Ecto neural progenitor cell (in vitro differentiated cells): ENCODE data around the gene C1orf21.

Source experiments
- DNase-seq: peaks from one replicate; pipeline ENCODE4 v3.0.0-alpha.2; 2018; ENCODE audit warnings: low spot score

Gene C1orf21

DNA sequence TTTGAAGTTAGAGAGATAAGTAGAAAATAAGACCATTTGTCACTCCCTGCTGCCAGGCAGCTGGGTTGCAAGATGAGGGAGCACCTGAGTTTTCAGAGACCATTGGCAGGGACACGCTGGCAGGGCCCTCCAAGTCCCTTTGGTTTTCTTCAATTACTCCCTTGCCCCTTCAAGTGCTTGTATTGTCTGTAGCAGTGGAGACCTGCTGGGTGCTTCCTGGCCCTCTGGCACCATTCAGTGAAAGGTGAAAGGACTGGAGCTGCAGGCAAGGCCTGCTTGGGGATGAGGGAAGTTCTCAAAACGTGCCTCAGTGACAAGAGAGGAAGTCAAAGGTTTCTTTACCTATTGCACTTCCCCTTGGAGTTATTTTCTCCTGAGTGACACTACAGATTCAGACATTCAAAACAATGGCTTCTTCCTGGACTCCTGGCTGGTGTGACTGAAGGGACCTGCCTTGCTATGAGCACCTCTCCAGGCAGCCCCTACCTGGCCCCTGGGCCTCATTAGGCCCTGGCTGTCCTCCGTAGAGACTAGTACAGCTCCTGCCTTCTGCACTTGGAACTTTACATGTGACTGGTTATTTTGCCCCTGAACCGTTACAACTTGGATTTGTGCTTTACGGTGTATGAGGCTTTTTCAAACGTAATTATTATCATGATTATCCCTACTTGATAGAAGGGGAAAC lies 100.1 kb downstream of the C1orf21 start:
- no peak for DNase-seq

DNA sequence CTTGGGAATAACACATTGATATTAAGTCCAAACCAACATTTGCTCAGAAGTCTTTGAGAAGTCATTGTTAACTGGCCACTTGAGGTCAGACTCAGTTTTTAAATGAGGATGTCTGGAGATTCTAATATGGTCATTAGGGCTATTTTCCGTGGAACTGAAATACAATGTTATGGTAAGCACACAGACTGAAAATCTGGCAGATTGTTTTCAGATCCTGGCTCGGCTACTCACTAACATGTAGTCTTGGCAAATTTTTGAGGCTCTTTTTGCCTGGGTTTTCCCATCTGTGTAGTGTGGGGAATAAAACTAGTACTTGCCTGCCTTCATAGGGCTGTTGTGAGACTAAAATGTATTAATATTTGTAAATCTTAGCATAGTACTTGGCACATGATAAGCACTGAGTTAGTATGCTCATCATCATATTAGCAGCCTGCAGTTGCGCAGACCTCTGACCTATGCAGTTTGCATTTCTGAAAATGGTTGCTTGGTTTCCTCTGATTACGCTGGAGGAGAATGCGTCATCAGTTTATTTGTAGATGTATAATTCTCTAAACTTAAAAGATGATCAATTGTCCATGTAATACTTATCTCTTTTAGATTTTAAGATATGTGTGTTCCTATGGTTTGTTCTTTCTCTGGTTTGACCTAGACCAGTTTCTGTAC lies 100.8 kb downstream of the C1orf21 start:
- DNase-seq: no peak

DNA sequence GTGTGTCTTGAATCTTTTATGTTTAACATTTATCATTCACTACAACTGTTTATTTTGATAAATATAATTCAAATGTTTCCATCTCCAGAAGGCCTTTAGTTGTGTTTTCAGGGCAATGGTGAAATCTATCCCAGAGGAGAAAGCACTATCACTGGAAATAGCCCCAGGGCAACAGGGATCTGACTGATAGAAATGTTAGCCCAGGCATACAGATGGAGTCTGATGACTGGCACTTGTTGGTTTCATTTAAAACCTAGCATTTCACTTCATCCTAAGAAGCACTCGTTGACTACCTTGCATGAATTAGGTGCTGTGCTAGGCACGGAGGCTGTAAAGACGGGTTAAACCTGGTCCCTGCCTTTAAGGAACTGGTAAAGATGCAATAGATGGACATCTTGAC lies 103.1 kb downstream of the C1orf21 start:
- no peak for DNase-seq

DNA sequence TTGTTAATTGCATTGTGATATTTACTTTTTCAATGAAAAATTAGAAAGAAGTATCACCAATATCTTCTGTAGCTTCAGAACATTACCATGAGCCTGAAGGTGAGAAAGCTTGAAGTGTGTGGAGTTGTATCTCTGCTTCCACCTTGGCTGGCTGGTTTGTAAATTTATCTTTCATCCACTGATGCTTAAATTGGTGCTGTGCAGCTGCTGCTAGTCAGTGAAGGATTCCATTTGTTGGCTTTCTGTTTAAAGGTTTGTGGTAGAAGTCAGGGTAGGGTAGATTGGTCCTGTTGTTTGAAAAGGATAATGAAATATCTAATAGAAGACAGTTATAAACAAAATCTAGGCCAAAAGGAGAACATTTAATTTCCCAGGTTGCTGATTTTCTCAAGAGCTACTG lies 105.7 kb downstream of the C1orf21 start:
- DNase-seq: no peak

DNA sequence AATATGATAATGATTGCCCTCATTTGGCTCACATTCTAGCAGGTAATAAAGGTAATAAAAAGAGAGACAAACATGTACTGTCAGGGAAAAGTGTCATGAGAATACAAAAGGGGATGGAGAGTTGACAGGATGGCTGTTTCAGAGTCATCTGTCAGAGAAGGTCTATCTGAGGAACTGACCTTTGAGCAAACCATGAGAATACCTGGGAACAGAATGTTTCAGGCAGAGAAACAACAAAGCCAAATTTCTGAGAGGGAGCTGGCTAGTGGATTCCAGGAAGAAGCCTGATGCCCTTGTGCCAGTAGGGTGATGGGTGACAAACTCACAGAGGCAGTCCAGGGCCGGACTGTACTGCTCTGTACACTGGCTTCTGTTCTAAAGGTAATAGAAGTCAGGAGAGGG lies 107.2 kb downstream of the C1orf21 start:
- no peak for DNase-seq

DNA sequence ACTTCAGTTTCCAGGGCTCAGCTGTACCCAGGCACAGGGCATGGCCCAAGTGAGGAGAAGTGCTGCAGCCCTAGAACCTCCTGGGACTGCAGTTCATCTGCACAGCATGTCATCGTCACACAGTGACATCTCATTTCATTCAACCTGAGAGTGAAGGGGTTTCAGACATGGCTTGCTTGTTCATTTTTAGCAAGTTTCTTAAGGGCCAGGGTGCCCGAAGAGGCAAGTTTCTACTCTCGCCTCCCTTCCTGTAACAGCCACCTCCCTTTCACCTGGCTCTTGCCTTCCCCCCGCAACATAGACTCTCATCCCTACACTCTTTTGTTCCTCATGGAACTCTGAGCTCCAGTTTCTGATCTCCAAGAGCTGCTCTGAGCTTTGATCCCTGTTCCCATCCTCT lies 108.1 kb downstream of the C1orf21 start:
- no peak for DNase-seq

DNA sequence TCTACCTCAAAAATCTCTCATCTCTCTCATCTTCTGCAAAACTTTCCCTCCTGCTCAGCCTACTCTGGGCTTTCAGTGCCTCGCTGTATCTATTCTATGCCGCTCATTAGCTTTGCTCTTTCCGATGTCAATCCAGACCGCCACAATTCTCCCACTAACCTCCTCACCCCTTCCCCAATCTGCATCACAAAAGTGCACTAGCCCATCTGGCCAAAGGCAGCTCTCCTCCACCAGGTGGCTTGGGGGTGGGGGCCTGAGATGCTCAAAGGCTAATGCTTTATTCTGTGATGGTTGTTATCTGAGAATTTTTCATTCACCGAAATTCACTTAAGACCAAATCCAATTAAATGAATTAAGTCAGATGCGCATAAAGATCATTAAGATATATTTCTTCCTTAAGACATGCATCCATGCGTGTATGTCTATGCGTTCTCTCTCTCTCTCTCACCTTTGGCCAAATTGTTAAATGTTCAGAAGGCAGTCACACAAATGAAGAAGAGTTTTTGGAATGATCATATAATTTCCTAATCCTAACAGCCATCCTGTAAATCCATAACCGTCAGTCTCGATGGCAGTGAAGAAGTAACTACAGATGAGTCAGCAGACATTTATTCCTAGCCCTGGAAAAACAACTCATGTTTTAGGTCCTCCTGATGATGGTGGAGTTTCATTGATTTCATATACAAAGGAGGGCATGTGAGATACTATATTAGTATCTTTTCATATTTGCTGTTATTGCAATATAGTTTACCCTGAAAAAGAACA lies 111.3 kb downstream of the C1orf21 start:
- DNase-seq: peak; percentile 57

DNA sequence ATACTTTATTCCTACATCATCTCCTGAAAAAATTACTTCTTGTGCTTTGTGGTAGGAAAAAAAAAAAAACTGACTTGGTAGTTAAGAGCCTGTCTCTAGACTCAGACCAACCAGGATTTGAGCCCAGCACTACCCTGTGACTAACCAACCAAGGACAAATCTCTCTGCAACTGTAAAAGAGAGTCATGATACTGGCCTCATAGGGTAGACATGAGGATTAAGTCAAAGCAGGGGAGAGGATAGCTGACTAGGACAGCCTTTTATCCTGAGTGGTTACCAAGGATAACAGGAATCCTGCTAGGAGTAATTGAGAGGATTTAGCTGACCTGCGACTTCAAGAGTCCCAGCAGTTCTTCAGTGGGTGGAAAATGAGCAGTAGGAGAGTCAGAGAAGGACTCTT lies 112.8 kb downstream of the C1orf21 start:
- DNase-seq: no peak

DNA sequence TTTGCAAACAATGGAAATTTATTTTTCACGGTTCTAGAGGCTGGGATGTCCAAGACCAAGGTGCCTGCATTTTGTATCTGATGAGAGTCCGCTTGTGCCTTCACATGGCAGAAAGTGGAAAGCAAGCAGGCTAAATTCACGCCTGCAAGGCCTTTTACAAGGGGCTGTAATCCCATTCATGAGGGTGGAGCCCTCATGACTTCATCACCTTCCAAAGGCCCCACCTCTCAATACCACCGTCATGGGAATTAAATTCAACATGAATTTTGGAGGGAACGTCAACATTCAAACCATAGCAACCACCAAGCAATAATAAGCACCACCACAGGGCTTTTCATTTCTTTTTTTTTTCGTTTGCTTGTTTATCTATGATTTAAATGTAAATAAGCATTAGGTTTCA lies 115.3 kb downstream of the C1orf21 start:
- no peak for DNase-seq

DNA sequence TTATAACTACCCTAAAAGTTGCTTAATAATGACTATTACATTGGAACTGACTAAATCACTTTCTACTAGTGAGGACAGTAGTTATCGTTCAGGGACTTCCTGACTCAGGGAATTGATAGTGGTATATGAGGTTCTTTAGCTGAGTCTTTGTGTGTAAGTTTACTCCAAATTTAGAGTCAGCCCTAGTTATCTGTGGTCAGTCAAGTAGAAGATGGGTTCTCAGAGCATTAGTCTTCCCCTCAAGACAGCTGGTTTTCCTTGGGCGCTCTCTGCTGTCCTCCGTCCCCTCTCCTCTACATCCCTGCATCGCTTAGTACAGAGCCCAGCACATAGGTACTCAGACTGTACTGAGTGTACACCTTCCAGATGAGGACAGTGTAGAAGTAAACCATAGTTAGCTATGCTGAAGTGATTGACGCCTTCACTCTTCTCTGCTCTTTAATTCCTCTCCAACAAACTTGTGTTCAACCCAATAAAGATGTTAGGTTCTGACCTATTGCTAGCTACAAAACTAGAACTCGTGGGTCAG lies 116.5 kb downstream of the C1orf21 start:
- DNase-seq: no peak

DNA sequence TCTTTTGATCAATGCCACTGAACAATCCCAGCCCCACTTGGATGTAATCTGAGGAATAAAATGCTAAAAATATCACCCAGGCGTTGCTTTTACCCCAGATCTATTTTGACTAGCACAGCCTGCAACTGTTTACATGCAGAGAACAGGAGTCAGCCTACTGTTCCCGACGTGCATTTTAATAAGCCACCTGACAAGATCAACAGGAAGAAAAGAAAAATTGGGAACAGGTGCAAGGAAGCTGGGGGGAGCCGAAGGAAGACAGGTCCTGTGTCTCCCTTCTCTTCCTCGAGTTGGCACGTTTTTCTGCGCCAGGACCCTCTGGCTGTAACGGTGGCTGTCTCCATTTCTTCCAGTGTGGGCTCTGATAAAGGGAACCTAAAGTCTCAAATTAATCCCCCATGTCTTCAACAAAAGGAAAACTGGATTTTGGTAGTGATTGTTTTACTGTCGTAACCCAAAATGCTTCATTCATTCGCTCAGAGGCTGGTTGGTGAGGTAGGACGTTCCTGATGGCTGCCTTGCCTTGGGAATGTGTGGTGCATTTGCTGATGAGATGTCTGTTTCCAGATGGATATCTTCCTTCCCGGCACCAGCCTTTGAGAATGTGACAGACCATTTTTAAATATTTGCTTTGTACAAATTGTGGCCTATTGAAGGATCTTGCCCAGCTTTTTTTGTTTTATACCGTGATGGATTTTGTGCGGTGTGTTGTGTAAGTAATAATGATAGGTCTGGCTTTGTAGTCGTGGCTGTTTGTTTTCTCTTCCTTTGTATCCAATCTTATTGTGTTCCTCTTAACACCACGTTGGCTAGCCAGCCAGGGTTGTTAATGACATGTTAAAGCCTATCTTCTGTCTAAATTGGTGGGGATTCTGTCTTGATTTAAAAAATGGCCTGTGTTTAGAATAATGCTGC lies 117.5 kb downstream of the C1orf21 start:
- DNase-seq: no peak

DNA sequence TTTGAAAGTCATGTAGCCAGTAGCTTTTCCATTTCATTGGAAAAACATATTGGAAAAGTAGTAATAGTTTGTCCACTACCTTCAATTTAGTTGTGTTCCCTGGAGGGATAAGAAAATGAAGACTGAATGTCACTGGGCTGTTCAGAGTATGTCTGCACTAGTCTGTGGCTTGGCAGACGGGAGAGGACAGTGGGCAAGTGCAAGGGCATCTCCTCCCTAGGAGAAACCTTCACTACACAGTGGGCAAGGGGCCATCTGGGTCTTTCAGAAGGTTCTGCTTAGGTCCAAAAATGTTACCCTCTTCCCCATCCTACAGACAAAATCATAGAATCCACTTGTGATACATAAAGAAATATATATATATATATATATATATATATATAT lies 118.1 kb downstream of the C1orf21 start:
- no peak for DNase-seq

DNA sequence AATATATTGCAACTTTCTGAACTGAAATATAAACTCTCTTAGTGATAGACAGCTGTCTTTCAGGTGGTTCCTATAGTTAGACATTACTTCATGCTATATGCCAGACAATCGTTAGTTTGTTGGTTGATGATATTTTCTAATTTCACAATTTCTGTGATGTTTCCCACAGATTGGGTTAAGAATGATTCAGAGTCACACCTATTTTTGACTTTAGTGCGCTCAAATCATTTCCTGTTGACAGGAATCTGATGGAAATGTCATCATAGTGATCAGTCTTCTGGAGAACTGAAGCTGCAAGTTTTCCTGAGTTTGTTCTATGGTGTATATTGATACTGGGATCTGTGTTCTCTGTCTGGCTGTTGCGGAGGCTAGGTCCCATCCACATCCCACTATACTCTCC lies 119.7 kb downstream of the C1orf21 start:
- no peak for DNase-seq

DNA sequence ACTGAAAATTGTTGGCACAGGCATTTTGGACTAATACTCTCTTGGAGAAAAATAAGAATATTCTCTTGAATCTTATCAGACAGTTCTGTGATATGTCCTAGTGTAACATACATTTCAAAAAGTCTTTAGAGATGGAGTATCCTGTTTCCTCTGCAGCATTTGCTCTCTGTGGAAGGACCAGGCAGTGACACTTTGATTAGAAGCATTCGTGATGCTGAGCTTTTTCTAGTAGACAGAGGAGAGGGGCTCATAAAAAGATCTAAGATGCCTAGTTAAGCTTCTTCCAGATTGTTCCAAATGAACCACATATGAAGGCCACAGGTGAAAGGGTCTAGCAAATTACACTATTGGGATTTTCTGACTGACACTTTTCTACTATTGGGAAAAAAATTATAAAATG lies 120.3 kb downstream of the C1orf21 start:
- no peak for DNase-seq

DNA sequence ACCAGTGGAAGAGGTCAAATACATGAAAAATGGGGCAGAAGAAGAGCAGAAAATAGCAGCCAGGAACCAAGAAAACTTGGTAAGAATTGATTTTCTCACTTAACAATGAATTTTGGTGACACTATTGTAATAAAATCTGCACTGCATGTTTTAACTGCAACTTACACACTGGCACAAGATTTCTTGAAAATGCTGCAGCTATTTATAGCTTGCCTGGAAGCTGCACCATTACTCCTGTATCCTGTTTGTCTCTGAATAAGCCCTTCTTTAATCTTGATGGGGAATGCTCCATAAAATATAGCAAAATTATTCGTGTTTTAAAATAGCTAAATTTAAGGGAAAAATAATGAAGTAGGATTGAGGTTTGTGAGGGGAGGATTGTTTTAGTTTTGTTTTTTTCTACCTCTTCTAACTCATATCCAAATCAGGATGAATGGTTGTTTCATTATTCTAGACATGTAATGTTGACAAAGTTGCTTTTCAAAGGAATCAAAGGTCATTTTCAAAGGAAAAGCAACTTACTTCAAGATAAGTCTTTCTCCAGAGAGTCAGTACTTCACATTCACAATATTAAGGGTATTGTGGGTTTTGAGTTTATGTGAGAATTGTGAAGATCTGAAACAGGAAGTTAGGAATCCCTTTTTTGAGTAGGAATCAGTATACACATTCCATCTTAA lies 120.9 kb downstream of the C1orf21 start:
- DNase-seq: no peak

DNA sequence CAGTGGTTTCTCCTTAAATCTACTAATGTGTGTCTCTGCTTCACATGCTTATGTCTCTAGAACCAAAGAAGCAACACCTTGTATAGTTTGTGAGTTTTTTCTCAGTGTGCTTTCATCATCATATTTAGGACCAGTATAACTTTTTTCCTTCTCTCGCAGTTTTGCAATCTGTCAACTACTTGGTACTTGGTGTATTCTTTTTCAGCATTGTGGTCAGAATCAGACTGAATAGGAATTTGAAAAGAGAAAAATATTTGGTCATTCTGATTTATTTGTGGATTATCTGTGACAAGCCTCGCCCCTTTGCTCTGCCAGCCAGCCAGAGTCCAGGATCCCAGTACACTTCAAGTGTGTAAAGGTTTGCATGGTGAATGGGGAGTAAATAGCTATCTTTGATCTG lies 122.3 kb downstream of the C1orf21 start:
- DNase-seq: no peak

DNA sequence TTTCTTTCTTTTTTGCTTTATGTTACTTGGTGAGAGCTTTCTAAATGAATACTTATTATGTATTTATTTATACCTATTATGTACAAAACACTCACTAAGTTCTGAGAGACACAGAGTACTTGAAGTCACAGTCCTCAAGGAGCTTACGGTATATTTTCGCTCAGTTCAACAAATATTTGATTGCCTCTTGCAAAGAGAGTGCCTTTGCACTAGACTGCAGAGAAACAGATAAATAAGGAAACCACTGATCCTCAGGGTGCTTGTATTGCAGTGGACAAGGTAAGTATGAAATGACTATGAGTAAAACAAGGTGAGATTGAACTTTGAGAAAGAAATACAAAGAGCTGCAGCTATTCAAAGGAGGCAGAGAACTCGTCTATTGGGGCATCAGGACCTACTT lies 123.3 kb downstream of the C1orf21 start:
- DNase-seq: no peak

DNA sequence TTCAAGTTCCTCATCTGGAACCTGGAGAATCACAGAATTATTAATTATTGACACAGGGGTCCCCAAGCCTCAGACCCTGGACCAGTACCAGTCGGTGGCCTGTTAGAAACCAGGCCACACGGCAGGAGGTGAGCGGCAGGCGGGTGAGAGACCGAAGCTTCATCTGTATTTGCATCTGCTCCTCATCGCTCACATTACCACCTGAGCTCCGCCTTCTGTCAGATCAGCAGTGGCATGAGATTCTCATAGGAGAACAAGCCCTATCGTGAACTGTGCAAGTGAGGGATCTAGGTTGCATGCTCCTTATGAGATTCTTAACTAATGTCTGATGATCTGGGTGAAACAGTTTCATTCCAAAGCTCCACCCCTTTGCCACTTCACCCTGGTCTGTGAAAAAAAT lies 125.9 kb downstream of the C1orf21 start:
- DNase-seq: no peak

DNA sequence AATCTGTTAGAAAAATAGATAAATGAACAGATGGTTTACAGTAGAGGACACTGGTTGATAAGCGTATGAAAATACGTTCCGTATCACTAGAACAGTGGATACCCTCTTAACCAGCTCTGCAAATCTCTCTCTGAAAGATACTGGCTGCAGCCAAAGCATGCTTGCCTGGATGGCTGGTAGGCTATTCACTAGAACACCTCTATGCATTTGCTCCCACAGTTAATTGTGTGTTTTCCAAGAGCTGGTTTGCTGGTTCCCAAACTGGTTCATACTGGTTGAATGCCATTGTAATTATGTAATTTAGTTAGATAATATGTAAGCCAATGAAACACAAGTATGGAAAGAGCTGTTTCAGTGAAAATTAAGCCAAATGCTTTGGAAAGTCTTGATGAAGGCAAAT lies 126.6 kb downstream of the C1orf21 start:
- no peak for DNase-seq

DNA sequence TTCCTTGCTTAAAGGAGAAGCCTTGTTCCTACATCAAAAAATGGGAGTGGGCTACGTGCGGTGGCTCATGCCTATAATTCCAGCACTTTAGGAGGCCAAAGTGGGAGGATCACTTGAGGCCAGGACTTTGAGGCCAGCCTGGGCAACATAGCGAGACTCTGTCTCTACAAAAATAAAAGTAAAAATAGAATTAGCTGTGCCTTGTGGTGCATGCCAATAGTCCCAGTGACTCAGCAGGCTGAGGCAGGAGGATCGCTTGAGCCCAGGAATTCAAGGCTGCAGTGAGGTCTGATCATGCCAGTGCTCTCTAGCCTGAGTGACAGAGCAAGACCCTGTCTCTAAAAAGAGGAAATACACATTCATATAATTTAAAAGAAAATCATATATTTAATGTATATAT lies 127.1 kb downstream of the C1orf21 start:
- no peak for DNase-seq

DNA sequence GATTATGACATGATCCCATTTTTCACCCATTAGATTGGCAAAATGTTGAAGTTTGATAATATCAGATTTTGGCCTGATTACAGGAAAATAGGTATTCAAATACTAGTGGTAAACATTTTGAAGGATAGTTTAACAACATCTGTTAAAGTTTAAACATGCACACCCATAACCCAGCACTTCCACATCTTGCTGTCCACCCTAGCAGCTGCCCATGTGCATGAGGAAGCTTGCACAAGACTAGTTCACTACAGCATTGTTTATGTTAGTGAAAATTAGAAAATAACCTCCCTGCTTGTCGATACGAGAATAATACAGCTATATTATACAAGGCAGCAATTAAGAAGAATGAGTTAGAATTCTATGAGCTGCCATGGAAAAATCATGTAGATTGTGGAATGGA lies 127.6 kb downstream of the C1orf21 start:
- no peak for DNase-seq

DNA sequence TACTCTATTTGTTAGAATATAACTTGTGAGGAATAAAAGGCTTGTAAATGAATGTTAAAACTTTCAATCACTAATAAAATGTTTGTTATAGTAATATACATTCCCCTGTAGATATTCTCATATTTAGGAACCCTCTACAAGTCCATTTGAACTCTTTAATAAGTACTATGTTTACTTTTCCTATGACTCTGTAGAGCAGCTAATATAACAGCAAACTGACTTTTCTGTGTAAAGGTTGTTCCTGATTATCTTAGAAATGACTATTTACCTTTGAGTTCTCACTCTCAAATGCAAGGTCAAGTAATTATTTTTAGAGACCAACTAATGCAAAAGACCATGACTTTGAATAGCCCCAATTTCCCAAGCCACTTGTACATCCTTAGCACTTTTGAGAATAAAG lies 130.3 kb downstream of the C1orf21 start:
- DNase-seq: no peak
